HepG2 (cell line): ENCODE data around the gene SLC17A9. TPM values are rescaled to one million over a fixed set of nuclear protein-coding genes. Genes with fewer than 3 reads are reported as not detected.
A peak's percentile ranks its signal among the peaks of the same experiment; 100 is the strongest.

Experiments used
- BRCA1 ChIP-seq: sonication (generic); formaldehyde crosslinking; IDR thresholded peaks from 2 replicates; pipeline ENCODE4 v1.4.0; 2020; ENCODE audit warnings: missing genetic modification reagents
- CBX5 ChIP-seq: sonication (generic); formaldehyde crosslinking; IDR thresholded peaks from 2 replicates; pipeline ENCODE4 v1.4.0; 2020; ENCODE audit warnings: missing genetic modification reagents, borderline replicate concordance
- IKZF1 ChIP-seq: fragments of 450-650 bp; IDR thresholded peaks from 2 replicates; pipeline ENCODE4 v1.7.1; 2016
- NFKB2 ChIP-seq: sonication (generic); formaldehyde crosslinking; IDR thresholded peaks from 2 replicates; pipeline ENCODE4 v1.4.0; 2020; ENCODE audit warnings: missing genetic modification reagents, borderline replicate concordance
- PRPF4 ChIP-seq: fragments of 200-400 bp; formaldehyde crosslinking; IDR thresholded peaks from 2 replicates; pipeline ENCODE4 v1.6.1; 2016; ENCODE audit warnings: low read length, low read depth; ENCODE audit not compliant: poor library complexity, severe bottlenecking
- RAD21 ChIP-seq: fragments of 450-650 bp; formaldehyde crosslinking; IDR thresholded peaks from 2 replicates; pipeline ENCODE4 v1.5.0; 2020; ENCODE audit warnings: mild to moderate bottlenecking
- RFX5 ChIP-seq: IDR thresholded peaks from 2 replicates; pipeline ENCODE4 v1.6.1; 2011; ENCODE audit warnings: low read depth, low read length, improper control_type of control experiment
- ZNF33B ChIP-seq: sonication (generic); formaldehyde crosslinking; IDR thresholded peaks from 2 replicates; pipeline ENCODE4 v1.5.1; 2020; ENCODE audit warnings: mild to moderate bottlenecking, missing genetic modification reagents
- ZNF792 ChIP-seq: IDR thresholded peaks from 2 replicates; pipeline ENCODE4 v1.6.1; 2016
- ZNF83 ChIP-seq: sonication (generic); formaldehyde crosslinking; IDR thresholded peaks from 2 replicates; pipeline ENCODE4 v1.4.0; 2020; ENCODE audit warnings: missing genetic modification reagents, mild to moderate bottlenecking, borderline replicate concordance
- polyA plus RNA-seq, 8 experiments: library from polyadenylated mRNA; depleted of rRNA in 3 of 8; stranded (reverse) in 7 of 8; unstranded in 1 of 8; fragments of >200 nt; fragmentation: Illumina TruSeq in 4 of 8; extraction: Trizol in 4 of 8; gene quantifications; 2 replicates each; pipeline versions ENCODE4 v1.2.1 to v1.2.3, GENCODE V29; 2011 to 2016; ENCODE audit warnings: low read depth in 4 of 8, missing spikeins in 1 of 8, mixed read lengths in 1 of 8; ENCODE audit not compliant: insufficient read depth in 1 of 8
- total RNA-seq, 5 experiments: library from RNA; depleted of rRNA; stranded (reverse); fragments of >200 nt; fragmentation: Illumina TruSeq; extraction: Trizol; gene quantifications; 2 replicates each; pipeline ENCODE4 v1.2.3, GENCODE V29; 2016; ENCODE audit warnings: low read depth in 1 of 5
- TF ChIP-seq, protein P1 (sequence below): sonication (generic); formaldehyde crosslinking; IDR thresholded peaks from 2 replicates; pipeline ENCODE4 v1.5.0; 2020; ENCODE audit warnings: mild to moderate bottlenecking, missing genetic modification reagents
- TF ChIP-seq, protein P2 (sequence below): sonication (generic); formaldehyde crosslinking; IDR thresholded peaks from 2 replicates; pipeline ENCODE4 v1.9.0; 2021; ENCODE audit warnings: missing genetic modification reagents, borderline replicate concordance
- TF ChIP-seq, protein P3 (sequence below): sonication (generic); formaldehyde crosslinking; IDR thresholded peaks from 2 replicates; pipeline ENCODE4 v1.5.1; 2020; ENCODE audit warnings: missing genetic modification reagents, mild to moderate bottlenecking, borderline replicate concordance
- TF ChIP-seq, protein P4 (sequence below): IDR thresholded peaks from 2 replicates; pipeline ENCODE4 v1.6.1; 2012; ENCODE audit warnings: low read length, improper control_type of control experiment
- TF ChIP-seq, protein P5 (sequence below), 2 experiments: sonication (generic) in 1 of 2; formaldehyde crosslinking in 1 of 2; IDR thresholded peaks; 2 replicates each; pipeline versions ENCODE4 v1.4.0 to v1.6.1; 2016 to 2020; ENCODE audit warnings: borderline replicate concordance in 1 of 2, low read depth in 1 of 2, mild to moderate bottlenecking in 1 of 2, missing genetic modification reagents in 1 of 2

Gene SLC17A9
- total and polyA plus RNA-seq, 2 of the 13 experiments (the other 11 are each of a cell fraction or from before 2014, with no cell fraction given), result 110 to 191 TPM

DNA sequence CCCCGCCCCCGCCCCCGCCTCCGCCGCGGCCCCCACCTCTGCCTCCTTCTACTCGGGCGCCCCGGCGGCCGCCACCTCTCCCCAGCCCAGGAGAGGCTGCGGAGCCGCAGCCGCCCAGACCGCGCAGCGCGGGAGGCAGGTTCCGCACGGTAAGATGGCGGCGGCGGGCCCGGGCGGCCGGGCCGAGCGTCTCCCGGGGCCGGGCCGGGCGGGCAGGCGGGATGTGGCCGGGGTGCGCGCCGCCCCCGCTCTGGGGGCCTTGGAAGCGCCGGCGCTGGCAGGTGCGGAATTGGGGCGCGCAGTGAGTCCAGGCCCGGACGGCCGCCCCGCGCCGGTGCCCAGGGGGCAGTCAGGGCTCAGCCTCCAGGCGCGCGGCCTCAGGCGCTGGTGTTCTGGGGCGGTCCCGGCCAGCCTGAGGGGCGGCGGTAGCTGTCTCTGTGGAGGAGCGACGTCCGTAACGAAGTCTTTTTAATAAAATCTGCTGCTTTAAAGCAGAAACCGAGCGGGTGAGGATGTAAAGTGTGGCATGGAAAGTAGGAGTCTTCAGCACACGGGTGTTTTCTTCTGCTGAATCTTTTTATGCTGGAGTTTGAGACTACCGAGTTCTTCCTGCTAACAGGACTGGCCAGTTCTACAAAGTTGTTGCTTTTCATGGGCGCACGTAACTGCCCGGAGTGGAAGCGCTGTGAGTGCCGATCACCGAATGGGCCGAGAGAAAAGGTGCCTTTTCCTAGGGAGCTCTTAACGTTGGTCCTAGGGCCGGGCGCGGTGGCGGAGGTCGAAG is 14.2 kb upstream of the SLC17A9 start, which contains the start of gene GID8 (continued):
- TF ChIP-seq, protein P1, sequence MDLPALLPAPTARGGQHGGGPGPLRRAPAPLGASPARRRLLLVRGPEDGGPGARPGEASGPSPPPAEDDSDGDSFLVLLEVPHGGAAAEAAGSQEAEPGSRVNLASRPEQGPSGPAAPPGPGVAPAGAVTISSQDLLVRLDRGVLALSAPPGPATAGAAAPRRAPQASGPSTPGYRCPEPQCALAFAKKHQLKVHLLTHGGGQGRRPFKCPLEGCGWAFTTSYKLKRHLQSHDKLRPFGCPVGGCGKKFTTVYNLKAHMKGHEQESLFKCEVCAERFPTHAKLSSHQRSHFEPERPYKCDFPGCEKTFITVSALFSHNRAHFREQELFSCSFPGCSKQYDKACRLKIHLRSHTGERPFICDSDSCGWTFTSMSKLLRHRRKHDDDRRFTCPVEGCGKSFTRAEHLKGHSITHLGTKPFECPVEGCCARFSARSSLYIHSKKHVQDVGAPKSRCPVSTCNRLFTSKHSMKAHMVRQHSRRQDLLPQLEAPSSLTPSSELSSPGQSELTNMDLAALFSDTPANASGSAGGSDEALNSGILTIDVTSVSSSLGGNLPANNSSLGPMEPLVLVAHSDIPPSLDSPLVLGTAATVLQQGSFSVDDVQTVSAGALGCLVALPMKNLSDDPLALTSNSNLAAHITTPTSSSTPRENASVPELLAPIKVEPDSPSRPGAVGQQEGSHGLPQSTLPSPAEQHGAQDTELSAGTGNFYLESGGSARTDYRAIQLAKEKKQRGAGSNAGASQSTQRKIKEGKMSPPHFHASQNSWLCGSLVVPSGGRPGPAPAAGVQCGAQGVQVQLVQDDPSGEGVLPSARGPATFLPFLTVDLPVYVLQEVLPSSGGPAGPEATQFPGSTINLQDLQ (CRISPR knock-in tag), result 0 out of 2 replicates have a peak, but pooled peaks have one; percentile 21
- TF ChIP-seq PRPF4, result no peak
- TF ChIP-seq RFX5, result no peak
- TF ChIP-seq ZNF83 (CRISPR knock-in tag), result no peak
- TF ChIP-seq, protein P2, sequence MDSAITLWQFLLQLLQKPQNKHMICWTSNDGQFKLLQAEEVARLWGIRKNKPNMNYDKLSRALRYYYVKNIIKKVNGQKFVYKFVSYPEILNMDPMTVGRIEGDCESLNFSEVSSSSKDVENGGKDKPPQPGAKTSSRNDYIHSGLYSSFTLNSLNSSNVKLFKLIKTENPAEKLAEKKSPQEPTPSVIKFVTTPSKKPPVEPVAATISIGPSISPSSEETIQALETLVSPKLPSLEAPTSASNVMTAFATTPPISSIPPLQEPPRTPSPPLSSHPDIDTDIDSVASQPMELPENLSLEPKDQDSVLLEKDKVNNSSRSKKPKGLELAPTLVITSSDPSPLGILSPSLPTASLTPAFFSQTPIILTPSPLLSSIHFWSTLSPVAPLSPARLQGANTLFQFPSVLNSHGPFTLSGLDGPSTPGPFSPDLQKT (CRISPR knock-in tag), result no peak
- TF ChIP-seq, protein P3, sequence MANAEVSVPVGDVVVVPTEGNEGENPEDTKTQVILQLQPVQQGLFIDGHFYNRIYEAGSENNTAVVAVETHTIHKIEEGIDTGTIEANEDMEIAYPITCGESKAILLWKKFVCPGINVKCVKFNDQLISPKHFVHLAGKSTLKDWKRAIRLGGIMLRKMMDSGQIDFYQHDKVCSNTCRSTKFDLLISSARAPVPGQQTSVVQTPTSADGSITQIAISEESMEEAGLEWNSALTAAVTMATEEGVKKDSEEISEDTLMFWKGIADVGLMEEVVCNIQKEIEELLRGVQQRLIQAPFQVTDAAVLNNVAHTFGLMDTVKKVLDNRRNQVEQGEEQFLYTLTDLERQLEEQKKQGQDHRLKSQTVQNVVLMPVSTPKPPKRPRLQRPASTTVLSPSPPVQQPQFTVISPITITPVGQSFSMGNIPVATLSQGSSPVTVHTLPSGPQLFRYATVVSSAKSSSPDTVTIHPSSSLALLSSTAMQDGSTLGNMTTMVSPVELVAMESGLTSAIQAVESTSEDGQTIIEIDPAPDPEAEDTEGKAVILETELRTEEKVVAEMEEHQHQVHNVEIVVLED, result no peak
- TF ChIP-seq CBX5, result no peak
- peak; percentile 74 for TF ChIP-seq RAD21
- TF ChIP-seq ZNF792 (CRISPR knock-in tag), result no peak
- TF ChIP-seq, protein P4, sequence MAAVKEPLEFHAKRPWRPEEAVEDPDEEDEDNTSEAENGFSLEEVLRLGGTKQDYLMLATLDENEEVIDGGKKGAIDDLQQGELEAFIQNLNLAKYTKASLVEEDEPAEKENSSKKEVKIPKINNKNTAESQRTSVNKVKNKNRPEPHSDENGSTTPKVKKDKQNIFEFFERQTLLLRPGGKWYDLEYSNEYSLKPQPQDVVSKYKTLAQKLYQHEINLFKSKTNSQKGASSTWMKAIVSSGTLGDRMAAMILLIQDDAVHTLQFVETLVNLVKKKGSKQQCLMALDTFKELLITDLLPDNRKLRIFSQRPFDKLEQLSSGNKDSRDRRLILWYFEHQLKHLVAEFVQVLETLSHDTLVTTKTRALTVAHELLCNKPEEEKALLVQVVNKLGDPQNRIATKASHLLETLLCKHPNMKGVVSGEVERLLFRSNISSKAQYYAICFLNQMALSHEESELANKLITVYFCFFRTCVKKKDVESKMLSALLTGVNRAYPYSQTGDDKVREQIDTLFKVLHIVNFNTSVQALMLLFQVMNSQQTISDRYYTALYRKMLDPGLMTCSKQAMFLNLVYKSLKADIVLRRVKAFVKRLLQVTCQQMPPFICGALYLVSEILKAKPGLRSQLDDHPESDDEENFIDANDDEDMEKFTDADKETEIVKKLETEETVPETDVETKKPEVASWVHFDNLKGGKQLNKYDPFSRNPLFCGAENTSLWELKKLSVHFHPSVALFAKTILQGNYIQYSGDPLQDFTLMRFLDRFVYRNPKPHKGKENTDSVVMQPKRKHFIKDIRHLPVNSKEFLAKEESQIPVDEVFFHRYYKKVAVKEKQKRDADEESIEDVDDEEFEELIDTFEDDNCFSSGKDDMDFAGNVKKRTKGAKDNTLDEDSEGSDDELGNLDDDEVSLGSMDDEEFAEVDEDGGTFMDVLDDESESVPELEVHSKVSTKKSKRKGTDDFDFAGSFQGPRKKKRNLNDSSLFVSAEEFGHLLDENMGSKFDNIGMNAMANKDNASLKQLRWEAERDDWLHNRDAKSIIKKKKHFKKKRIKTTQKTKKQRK, result no peak
- TF ChIP-seq IKZF1, result no peak
- TF ChIP-seq BRCA1, result no peak
- no peak for TF ChIP-seq NFKB2 (CRISPR knock-in tag)
- TF ChIP-seq ZNF33B (CRISPR knock-in tag), result no peak
- TF ChIP-seq, protein P5, sequence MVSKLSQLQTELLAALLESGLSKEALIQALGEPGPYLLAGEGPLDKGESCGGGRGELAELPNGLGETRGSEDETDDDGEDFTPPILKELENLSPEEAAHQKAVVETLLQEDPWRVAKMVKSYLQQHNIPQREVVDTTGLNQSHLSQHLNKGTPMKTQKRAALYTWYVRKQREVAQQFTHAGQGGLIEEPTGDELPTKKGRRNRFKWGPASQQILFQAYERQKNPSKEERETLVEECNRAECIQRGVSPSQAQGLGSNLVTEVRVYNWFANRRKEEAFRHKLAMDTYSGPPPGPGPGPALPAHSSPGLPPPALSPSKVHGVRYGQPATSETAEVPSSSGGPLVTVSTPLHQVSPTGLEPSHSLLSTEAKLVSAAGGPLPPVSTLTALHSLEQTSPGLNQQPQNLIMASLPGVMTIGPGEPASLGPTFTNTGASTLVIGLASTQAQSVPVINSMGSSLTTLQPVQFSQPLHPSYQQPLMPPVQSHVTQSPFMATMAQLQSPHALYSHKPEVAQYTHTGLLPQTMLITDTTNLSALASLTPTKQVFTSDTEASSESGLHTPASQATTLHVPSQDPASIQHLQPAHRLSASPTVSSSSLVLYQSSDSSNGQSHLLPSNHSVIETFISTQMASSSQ (IDR thresholded peaks at IDR 0.05; ENCODE audit: low read depth), result no peak
- TF ChIP-seq, protein P5 (CRISPR knock-in tag; IDR thresholded peaks at IDR 0.05; ENCODE audit: borderline replicate concordance), result no peak
